ENCODE results near the gene APOBEC3B. TPM values are rescaled to one million over a fixed set of nuclear protein-coding genes. Genes with fewer than 3 reads are reported as not detected.
"Not testable (repeated sequence)": the region's sequence is repeated elsewhere in the genome, so short reads cannot be mapped to it uniquely, and the experiment has no call there.

Gene APOBEC3B
- total and polyA plus RNA-seq, 12 donors, result 0.32 to 8.1 (median 1.5) TPM; not detected in 1

- Histone ChIP-seq H3K27ac (no peak overlapping the region), H3K4me1 (replicated peaks in 1 of 2) (no peaks in the 10 kb centered on the region), H3K36me3 (replicated peaks in 1 of 2) (peaks cover 0 to 1% of the 10 kb centered on the region in 2 donors), H3K4me3 (no peak overlapping the region), H3K9me3 (replicated peaks in 1 of 3) (no peaks in the 10 kb centered on the region), H3K27me3 (no peaks in the 10 kb centered on the region)
- intact Hi-C loops (cut with DNase I), result no loop called here
- whole genome bisulfite sequencing, 4 donors, result 86 to 93% (median 90%) methylated on average over 13 of the region's 13 CpGs
- TF ChIP-seq POLR2A (IDR thresholded peaks at IDR 0.05) (no peak), CTCF (IDR thresholded peaks at IDR 0.05) (no peak)
- DNase-seq, result no peak
These were observed 47.1 kb downstream of the APOBEC3B start for GRCh38 chr22:39029227-39029626.

GRCh38 chr22:39030705-39031104 lies 48.6 kb downstream of the APOBEC3B start:
- DNase-seq, result no peak
- no peaks in the 10 kb centered on the region for H3K27me3 ChIP-seq
- H3K36me3 ChIP-seq (replicated peaks in 1 of 2), result no peaks in the 10 kb centered on the region
- no peaks in the 10 kb centered on the region for H3K4me1 ChIP-seq (replicated peaks in 1 of 2)
- no peaks in the 10 kb centered on the region for H3K9me3 ChIP-seq (replicated peaks in 1 of 3)
- intact Hi-C loops (cut with DNase I), result no loop called here
- no peak overlapping the region for H3K4me3 ChIP-seq
- H3K27ac ChIP-seq, result no peak overlapping the region
- 91 to 96% (median 95%) methylated on average over 14 of the region's 14 CpGs for WGBS, 4 donors
- TF ChIP-seq CTCF (IDR thresholded peaks at IDR 0.05) (no peak), POLR2A (IDR thresholded peaks at IDR 0.05) (no peak)

GRCh38 chr22:39031434-39032295 lies 49.5 kb downstream of the APOBEC3B start:
- H3K4me1 ChIP-seq (replicated peaks in 1 of 2); intact Hi-C loops (cut with DNase I); H3K36me3 ChIP-seq (replicated peaks in 1 of 2); DNase-seq; H3K4me3 ChIP-seq; H3K27ac ChIP-seq; H3K9me3 ChIP-seq (replicated peaks in 1 of 3); H3K27me3 ChIP-seq: not testable (repeated sequence)
- 74 to 87% (median 76%) methylated on average over 12 to 16 of the region's 18 CpGs for WGBS, 4 donors

GRCh38 chr22:39037071-39037470 lies 54.9 kb downstream of the APOBEC3B start:
- 25 to 58% (median 40%) methylated on average over 2 of the region's 2 CpGs for WGBS, 4 donors
- peaks cover 6 to 10% of the 10 kb centered on the region in 2 donors for H3K4me1 ChIP-seq (replicated peaks in 1 of 2)
- intact Hi-C loops (cut with DNase I); H3K36me3 ChIP-seq (replicated peaks in 1 of 2); H3K4me3 ChIP-seq; H3K27me3 ChIP-seq; DNase-seq; H3K9me3 ChIP-seq (replicated peaks in 1 of 3); H3K27ac ChIP-seq: not testable (repeated sequence)

GRCh38 chr22:39039306-39040126 lies 57.4 kb downstream of the APOBEC3B start:
- Histone ChIP-seq H3K4me3 (no peak overlapping the region), H3K4me1 (replicated peaks in 1 of 2) (peaks cover 7 to 11% of the 10 kb centered on the region in 2 donors), H3K27ac (peak overlapping the region in 2 of 5 donors; percentile 84 to 90), H3K27me3 (no peaks in the 10 kb centered on the region), H3K36me3 (replicated peaks in 1 of 2) (no peaks in the 10 kb centered on the region), H3K9me3 (replicated peaks in 1 of 3) (no peaks in the 10 kb centered on the region)
- WGBS, 4 donors, result 92 to 97% (median 94%) methylated on average over 19 of the region's 19 CpGs
- intact Hi-C loops (cut with DNase I), result no loop called here
- TF ChIP-seq POLR2A (IDR thresholded peaks at IDR 0.05) (no peak), CTCF (IDR thresholded peaks at IDR 0.05) (no peak)
- DNase-seq, result no peak

GRCh38 chr22:39040155-39040537 lies 58.0 kb downstream of the APOBEC3B start:
- H3K27me3 ChIP-seq; DNase-seq; H3K36me3 ChIP-seq (replicated peaks in 1 of 2); H3K9me3 ChIP-seq (replicated peaks in 1 of 3); intact Hi-C loops (cut with DNase I): not testable (repeated sequence)
- H3K4me3 ChIP-seq, result peak overlapping the region in 1 of 4 donors; percentile 70
- H3K27ac ChIP-seq, result peak overlapping the region in 4 of 5 donors; percentile 84 to 96 (median 87)
- H3K4me1 ChIP-seq (replicated peaks in 1 of 2), result peaks cover 7 to 11% of the 10 kb centered on the region in 2 donors
- 26 to 51% (median 36%) methylated on average over 7 to 13 of the region's 14 CpGs for WGBS, 4 donors
